Glutamatergic neuron (in vitro differentiated cells): ENCODE results near the gene LRRC3. TPM values are rescaled to one million over a fixed set of nuclear protein-coding genes. Genes with fewer than 3 reads are reported as not detected.

ENCODE experiments used
- DNase-seq: peaks from one replicate; pipeline ENCODE4 v3.0.0; 2022
- H3K27ac Mint-ChIP-seq: one replicate; pipeline ENCODE4 v1.8.0; 2020; ENCODE audit warnings: mild to moderate bottlenecking, mixed read lengths, inconsistent platforms; ENCODE audit not compliant: unreplicated experiment
- H3K27me3 Mint-ChIP-seq: one replicate; pipeline ENCODE4 v1.8.0; 2020; ENCODE audit warnings: mild to moderate bottlenecking, moderate library complexity, mixed read lengths, inconsistent platforms; ENCODE audit not compliant: unreplicated experiment
- H3K36me3 Mint-ChIP-seq: one replicate; pipeline ENCODE4 v1.8.0; 2020; ENCODE audit warnings: mild to moderate bottlenecking, mixed read lengths, inconsistent platforms; ENCODE audit not compliant: unreplicated experiment
- H3K4me1 Mint-ChIP-seq: one replicate; pipeline ENCODE4 v1.8.0; 2020; ENCODE audit warnings: mild to moderate bottlenecking, low read depth, mixed read lengths, inconsistent platforms; ENCODE audit not compliant: unreplicated experiment
- H3K4me3 Mint-ChIP-seq: one replicate; pipeline ENCODE4 v1.8.0; 2020; ENCODE audit warnings: mild to moderate bottlenecking, mixed read lengths, inconsistent platforms; ENCODE audit not compliant: unreplicated experiment
- H3K9me3 Mint-ChIP-seq: one replicate; pipeline ENCODE4 v1.8.0; 2020; ENCODE audit warnings: mild to moderate bottlenecking, moderate library complexity, mixed read lengths, inconsistent platforms; ENCODE audit not compliant: unreplicated experiment
- total RNA-seq: library from RNA; stranded (reverse); fragmentation: NEBNext Ultra II Directional; extraction: Animal tissue kit (Norgen Biotek cat#: 25700); gene quantifications from one replicate; pipeline ENCODE4 v1.2.1, GENCODE V29; 2021; ENCODE audit not compliant: unreplicated experiment
- TF ChIP-seq, protein P1 (sequence below): fragments of 200-600 bp; sonication (generic); IDR thresholded peaks from one replicate; pipeline ENCODE4 v1.5.0; 2021; ENCODE audit not compliant: partially characterized antibody, unreplicated experiment

The LRRC3 gene
- total RNA-seq, 1 donor from 2014 or later: 5.8 TPM

DNA sequence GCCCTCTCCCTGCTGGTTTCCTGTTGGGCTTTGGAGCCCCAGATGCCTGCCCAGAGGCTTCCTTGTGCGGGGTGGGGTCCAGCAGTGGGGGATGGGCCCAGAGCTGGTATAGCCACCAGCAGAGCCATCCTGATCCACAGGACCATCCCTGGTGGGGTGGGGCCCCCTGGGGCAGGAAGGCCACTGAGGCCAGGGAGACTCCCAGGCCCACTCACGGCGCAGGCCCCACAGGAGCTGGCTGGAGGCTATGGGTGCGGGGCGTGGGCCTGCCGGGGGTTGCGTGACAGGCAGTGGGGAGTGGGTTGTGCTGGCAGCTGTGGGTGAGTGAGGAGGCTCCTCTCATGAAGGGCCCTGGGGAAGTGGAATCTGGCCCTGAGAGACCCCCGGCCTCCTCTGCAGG lies 5.7 kb downstream of the LRRC3 start:
- Mint-ChIP-seq H3K4me3 (no peak overlapping the region), H3K36me3 (peaks cover 5% of the 10 kb centered on the region), H3K9me3 (peaks cover 6% of the 10 kb centered on the region)

DNA sequence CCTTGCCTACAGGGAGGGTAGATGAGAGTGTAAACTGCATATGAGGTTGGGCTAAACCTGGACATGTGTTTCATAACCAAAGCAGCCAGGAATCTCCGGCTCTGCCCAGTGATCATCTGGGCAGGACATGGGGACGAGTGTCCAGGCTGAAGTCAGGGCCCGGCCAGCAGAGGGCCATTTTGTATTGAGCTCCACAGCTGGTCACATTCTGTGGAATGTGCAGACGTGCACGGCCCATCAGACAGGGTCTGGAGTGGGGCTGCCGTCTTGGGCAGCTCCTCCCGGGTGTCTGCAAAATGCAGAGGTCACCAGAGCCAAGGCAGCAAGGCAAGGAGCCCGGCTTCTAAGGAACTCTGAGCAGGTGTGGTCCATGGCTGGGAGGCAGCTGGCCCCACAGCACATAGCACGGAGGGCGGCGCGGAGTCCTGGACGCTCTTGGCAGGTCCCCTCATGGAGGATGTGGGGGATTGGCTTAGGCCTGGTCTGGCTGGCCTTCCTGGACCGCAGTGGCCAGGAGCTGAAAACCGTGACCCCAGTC lies 6.2 kb downstream of the LRRC3 start:
- Mint-ChIP-seq H3K9me3 (peaks cover 8% of the 10 kb centered on the region), H3K27me3 (peaks cover 12% of the 10 kb centered on the region), H3K27ac (no peak overlapping the region), H3K4me1 (peaks cover 7% of the 10 kb centered on the region), H3K36me3 (peaks cover 5% of the 10 kb centered on the region), H3K4me3 (no peak overlapping the region)
- no peak for DNase-seq
- TF ChIP-seq, protein P1, sequence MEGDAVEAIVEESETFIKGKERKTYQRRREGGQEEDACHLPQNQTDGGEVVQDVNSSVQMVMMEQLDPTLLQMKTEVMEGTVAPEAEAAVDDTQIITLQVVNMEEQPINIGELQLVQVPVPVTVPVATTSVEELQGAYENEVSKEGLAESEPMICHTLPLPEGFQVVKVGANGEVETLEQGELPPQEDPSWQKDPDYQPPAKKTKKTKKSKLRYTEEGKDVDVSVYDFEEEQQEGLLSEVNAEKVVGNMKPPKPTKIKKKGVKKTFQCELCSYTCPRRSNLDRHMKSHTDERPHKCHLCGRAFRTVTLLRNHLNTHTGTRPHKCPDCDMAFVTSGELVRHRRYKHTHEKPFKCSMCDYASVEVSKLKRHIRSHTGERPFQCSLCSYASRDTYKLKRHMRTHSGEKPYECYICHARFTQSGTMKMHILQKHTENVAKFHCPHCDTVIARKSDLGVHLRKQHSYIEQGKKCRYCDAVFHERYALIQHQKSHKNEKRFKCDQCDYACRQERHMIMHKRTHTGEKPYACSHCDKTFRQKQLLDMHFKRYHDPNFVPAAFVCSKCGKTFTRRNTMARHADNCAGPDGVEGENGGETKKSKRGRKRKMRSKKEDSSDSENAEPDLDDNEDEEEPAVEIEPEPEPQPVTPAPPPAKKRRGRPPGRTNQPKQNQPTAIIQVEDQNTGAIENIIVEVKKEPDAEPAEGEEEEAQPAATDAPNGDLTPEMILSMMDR: no peak

More for the DNA sequence above, 5.7 kb downstream of the LRRC3 start:
- no peak for DNase-seq
- Mint-ChIP-seq H3K27ac (no peak overlapping the region), H3K27me3 (peaks cover 10% of the 10 kb centered on the region), H3K4me1 (peaks cover 7% of the 10 kb centered on the region)
- TF ChIP-seq, protein P1: no peak

DNA sequence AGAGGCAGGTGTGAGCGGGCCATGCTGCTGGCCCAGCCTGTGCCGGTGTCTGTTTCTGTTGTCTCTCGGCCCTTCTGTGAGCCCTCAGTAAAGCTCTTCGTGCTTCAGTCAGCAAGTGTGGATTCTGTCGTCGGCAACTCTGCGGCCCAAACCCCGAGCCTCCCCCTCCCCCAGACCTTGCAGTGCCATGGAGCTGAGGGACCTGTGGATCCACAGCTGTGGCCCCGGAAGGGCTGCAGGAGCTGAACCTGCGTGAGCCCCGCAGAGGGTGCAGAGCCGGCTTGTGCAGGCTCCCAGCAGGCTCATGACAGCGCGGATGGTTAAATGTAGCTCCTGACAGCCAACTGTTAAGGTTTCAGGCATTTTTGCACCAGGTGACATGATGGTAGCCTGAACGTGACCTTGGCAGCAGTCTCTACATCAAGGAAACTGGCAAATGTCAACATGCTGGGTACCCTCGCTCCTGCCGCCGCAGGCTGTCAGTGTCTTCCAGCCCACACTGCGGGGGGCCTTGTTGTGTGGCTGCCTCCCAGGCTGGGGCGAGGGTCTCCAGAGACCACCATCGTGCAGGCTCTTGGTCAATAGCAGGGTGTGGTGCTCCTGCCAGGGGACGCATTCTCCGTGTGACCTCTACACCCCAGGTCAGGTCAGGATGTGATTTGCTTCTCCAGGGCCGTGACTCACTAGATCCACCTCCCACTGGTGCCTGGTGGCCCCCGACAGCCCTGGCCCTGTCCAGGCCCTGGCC lies 7.0 kb downstream of the LRRC3 start:
- TF ChIP-seq, protein P1: no peak
- H3K36me3 Mint-ChIP-seq: peaks cover 5% of the 10 kb centered on the region
- H3K4me1 Mint-ChIP-seq: peaks cover 7% of the 10 kb centered on the region
- no peak overlapping the region for H3K4me3 Mint-ChIP-seq
- DNase-seq: no peak
- H3K27me3 Mint-ChIP-seq: peaks cover 12% of the 10 kb centered on the region
- H3K9me3 Mint-ChIP-seq: peaks cover 8% of the 10 kb centered on the region
- H3K27ac Mint-ChIP-seq: no peak overlapping the region

DNA sequence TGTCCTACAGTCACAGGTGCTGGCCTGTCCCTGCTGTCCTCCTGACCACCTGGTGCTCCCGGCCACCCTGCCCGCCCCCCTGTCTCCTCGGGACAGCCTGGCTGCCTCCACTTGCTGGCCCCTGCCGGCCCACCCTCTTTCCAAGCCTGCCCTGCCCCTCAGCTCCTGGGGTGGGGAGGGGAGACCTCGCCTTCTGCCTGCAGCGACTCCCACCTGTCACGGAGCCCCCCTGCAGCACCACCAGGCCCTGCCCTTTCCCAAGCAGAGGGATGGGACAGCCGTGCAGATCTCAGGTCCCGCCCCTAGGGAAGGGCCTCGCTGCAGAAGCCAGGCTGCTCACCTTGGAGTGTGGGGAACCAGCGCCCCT lies 7.5 kb downstream of the LRRC3 start:
- H3K4me3 Mint-ChIP-seq: no peak overlapping the region
- H3K36me3 Mint-ChIP-seq: peaks cover 5% of the 10 kb centered on the region
- no peak overlapping the region for H3K27ac Mint-ChIP-seq
- H3K9me3 Mint-ChIP-seq: peaks cover 8% of the 10 kb centered on the region
- TF ChIP-seq, protein P1: no peak
- no peak for DNase-seq
- H3K4me1 Mint-ChIP-seq: peaks cover 7% of the 10 kb centered on the region
- peaks cover 10% of the 10 kb centered on the region for H3K27me3 Mint-ChIP-seq

DNA sequence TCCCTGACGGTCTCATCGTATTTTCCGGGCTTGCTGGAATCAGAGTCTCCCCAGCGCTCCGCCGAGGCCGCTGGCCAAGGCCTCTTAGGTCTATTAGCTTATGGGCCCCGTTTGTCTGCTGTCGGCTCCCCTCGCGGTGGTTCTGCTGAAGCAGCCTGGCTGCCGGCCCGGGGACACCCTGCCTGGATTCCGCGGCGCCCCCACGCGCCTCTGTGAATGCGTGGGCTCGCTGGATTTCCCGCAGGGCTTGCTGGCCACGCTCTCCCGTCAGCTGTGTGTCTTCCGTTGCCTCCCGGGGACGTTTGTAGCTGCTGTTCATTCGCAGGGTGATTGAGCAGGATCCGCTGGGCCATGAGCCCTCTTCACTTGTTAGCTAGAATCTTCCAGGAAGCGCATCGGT lies 8.4 kb downstream of the LRRC3 start:
- DNase-seq: no peak
- peaks cover 8% of the 10 kb centered on the region for H3K9me3 Mint-ChIP-seq
- H3K27ac Mint-ChIP-seq: no peak overlapping the region
- peaks cover 8% of the 10 kb centered on the region for H3K27me3 Mint-ChIP-seq
- H3K4me1 Mint-ChIP-seq: peaks cover 7% of the 10 kb centered on the region
- peaks cover under 1% of the 10 kb centered on the region for H3K36me3 Mint-ChIP-seq
- H3K4me3 Mint-ChIP-seq: no peak overlapping the region
- TF ChIP-seq, protein P1: no peak
